Cerebellar cortex (tissue), 1 donor: Measurements from ENCODE around the gene USH1G.
A peak's percentile ranks its signal among the peaks of the same experiment; 100 is the strongest.
"Not testable (repeated sequence)": the region's sequence is repeated elsewhere in the genome, so short reads cannot be mapped to it uniquely, and the experiment has no call there.

Experiments
- DNase-seq: peaks from one replicate; pipeline ENCODE4 v3.0.0-alpha.2; 2015; ENCODE audit warnings: low spot score

USH1G gene

DNA sequence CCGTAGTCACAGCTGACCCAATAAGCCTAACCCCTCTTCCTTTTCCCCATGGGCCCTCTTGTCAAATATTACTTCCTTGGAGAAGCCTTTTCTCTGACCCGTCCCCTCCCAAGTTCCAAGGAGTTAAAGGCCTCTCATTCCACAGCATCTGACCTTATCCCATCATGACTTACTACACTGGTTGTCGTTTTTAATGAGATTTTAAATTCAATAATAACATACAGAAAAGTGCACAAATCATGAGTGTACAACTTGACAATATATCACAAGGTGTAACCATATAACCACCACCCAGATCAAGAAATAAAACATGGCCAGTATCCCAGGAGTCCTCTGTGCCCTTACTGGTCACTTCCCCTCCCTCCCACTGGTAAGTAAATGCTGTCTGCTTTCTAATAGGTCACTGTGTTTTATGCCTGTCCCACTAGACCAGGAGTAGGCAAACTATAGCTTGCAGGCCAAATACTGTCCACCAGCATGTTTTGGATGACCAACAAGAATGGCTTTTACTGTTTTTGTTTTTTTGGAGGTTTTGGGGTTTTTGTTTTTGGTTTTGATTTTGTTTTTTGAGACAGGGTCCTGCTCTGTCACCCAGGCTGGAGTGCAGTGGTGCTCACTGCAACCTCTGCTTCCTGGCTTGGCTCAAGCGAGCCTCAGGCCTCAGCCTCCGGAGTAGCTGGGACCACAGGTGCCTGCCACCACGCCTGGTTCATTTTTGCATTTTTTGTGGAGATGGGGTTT lies 49.0 kb downstream of the USH1G start:
- DNase-seq: no peak

GRCh38 chr17:74873037-74873873 lies 49.8 kb downstream of the USH1G start:
- DNase-seq: peak; percentile 100

DNA sequence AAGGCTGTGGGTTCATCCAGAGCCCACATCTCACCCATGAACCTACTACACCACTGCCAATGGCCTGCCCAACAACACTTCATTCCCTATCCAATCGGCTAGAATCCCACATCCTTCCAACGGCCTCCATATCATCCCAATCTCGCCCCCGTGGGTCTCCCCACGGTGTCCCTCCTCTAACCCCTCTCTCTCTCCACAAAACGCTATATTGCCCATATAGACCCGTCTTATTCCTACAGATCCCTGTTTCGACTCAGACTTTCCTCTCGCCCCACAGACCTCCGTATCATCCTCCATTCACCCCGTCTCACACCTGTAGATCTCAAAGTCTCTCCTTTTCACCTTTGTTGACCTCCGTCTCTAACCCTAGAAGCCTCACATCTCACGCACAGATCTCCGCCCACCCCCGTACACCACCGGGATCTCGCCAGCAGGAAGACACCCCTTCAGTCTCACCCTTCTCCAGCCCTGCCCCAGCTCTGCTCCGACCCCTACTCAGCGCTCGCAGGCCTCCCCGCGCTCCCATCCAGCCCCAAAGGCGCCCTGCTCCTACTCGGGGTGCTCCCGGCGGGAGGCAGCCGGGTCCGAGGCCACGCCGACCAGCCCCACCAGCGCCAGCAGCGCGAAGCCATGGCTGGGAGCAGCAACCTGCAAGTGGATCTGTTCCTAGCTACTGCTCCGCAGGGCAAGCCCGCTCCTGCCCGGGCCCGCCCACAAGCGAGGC lies 50.6 kb downstream of the USH1G start, which contains the start of gene FDXR:
Gene FDXR (minus strand): TSS at position 682 of the 724 bp plus-strand sequence. CDS start 50 bp downstream, at position 632.
- no peak for DNase-seq

- DNase-seq: no peak
These were observed 51.5 kb downstream of the USH1G start for GRCh38 chr17:74871356-74872076.

DNA sequence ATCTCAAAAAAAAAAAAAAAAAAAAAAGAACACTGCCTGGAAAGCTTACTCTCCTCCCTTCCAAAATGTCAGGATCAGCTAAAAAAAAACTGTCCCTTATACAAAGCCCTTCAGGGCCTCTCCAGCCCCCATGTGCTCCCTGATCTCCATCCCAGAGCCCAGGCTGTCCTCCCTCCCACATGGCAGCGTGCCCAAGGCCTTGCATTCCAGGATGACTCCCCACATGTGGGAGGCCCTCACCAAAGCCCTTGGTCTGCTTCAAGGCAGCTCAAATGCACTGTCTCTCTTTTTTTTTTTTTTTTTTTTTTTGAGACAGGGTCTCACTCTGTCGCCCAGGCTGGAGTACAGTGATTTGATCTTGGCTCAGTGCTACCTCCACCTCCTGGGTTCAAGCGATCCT lies 52.5 kb downstream of the USH1G start:
- no peak for DNase-seq

- not testable (repeated sequence) for DNase-seq
These were observed 53.0 kb downstream of the USH1G start for GRCh38 chr17:74870028-74870427.

- DNase-seq: no peak
These were observed 54.2 kb downstream of the USH1G start for GRCh38 chr17:74868908-74869255.

DNA sequence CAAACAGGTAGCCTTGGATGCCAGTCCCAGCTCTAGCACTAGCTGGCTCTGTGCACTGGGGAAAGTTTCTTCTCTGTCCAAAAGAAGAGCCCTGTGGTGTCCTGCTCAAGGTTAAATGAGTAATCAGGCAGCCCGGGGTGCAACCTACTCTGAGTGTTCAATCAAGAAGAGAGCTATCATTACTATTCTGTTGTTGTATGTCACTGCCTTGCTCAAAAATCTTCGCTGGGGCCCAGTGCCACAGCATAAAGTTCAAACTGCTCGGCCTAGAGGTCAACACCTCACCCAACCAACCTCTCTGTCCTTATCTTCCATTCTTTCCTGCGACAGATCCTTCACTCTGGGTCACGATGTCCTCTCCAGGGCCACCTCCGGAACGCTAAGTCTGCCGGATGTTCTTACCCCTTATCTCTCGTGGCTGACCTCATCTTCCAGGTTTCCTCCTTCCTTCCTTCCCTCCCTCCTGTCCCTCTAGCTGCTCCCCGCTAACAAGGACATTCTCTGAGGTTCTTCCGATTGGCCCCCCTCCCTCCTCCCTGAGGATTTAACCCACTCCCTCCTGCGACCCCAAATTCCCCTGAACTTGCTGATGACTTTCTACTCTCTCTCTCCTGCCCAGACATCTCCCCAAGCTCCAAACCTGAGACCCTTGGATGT lies 54.7 kb downstream of the USH1G start:
- no peak for DNase-seq

GRCh38 chr17:74866198-74866835 lies 56.7 kb downstream of the USH1G start:
- DNase-seq: no peak
